ENCODE results near the gene PHACTR4. TPM values are rescaled to one million over a fixed set of nuclear protein-coding genes. Genes with fewer than 3 reads are reported as not detected.

The PHACTR4 gene
- total RNA-seq (2022; extraction: Qiagen RNA extraction) = 19.4 to 23.5 TPM (median 21.8 TPM) in 5 replicates

DNA sequence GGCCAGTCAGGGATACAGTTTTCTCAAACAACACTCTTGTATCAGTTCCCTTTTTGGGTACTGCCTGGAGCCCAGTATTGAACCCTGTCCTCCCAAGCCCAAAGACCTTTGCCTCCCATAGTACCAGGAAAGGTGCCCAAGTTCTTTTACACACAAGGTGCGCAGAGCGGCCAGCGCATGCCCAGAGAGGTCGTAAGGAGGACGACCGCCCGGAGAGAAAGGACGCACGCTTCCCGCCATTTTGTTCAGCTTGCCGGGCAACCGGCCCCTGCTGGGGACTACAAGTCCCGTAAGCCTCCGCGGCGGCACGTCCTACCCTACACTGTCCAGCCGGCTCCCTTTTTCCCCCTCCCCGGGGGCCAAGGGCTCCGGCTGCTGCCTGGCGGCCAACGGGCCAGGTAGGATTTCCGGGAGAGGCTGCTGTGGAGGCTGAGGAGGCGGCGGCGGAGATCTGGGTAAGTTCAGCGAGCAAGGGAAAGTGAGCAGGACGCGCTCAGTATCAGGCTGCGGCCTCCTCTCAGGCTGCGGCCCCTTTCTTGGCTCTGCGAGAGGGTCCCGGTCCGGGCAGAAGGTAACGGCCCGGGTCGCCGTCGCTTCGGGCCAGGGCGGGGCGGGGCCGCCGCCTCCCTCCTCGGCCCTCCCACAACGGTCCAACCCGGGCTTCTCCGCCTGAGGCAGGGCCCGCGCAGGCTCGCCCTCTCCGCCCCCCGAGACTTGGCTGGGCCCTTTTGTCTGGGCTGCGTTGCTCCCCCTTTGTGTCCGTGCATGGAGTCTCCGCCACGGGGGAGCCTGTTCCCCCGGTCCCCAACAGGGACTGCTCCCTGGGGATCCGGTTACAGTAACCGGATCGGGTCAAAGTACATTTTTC is at the start of gene PHACTR4:
Gene PHACTR4 (plus strand): TSS at position 370 of the 868 bp plus-strand sequence. CDS start 37,708 bp downstream, outside the sequence.

DNA sequence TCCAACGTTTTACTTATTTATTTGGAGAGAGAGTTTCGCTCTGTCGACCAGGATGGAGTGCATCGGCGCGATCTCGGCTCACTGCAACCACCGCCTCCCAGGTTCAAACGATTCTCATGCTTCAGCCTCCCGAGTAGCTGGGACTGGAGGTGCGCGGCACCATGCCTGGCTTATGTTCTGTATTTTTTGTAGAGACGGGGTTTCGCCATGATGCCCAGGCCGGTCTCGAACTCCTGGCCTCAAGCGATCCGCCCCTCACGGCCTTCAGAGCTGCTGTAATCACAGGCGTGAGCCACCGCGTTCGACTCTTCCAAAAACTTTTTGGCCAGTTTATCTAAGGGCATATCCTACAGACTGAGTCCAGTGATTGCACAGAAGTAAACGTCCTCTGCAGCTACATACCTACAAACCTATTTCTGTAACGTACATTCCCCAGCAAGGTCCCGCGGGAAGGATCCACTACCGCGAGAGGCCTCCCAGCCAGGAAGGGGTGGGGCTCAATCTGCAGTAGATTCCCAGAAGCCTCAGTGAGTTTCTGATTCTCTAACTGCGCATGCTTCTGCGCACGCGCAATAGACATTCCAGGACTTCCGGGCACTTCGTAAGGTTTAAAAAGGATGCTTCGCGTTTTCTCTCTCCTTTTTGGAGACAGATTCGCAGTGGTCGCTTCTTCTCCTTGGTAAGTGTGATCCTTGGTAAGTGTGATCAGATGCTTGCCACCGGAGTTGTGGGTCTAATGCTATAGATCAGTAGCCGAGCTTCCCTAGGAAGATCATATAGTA is 136.1 kb downstream of the PHACTR4 start, which contains the start of gene RCC1:
Gene RCC1 (plus strand): TSS at position 638 of the 782 bp plus-strand sequence. CDS start 23,824 bp downstream, outside the sequence.

Other genes starting within 250 kb of the PHACTR4 start
- gene PTAFR, start 193.1 kb upstream of the PHACTR4 start, total RNA-seq (2022; extraction: Qiagen RNA extraction) = 0.09 to 0.24 TPM (median 0.18 TPM) in 5 replicates
- 70.3 to 77.6 TPM (median 70.9 TPM) in 5 replicates for gene DNAJC8, start 136.7 kb upstream of the PHACTR4 start, total RNA-seq (2022; extraction: Qiagen RNA extraction)
- 161 to 173 TPM (median 165 TPM) in 5 replicates for gene ATP5IF1, start 133.6 kb upstream of the PHACTR4 start, total RNA-seq (2022; extraction: Qiagen RNA extraction)
- 6.2 to 8.8 TPM (median 8.3 TPM) in 5 replicates for gene SESN2, start 110.2 kb upstream of the PHACTR4 start, total RNA-seq (2022; extraction: Qiagen RNA extraction)
- 12.5 to 17.4 TPM (median 15.2 TPM) in 5 replicates for gene MED18, start 40.7 kb upstream of the PHACTR4 start, total RNA-seq (2022; extraction: Qiagen RNA extraction)
- 67.2 to 83.0 TPM (median 75.8 TPM) in 5 replicates for gene RCC1, start 136.3 kb downstream of the PHACTR4 start, total RNA-seq (2022; extraction: Qiagen RNA extraction)
- gene TRNAU1AP, start 183.3 kb downstream of the PHACTR4 start, total RNA-seq (2022; extraction: Qiagen RNA extraction) = 19.8 to 27.3 TPM (median 23.3 TPM) in 5 replicates
- gene RAB42, start 222.5 kb downstream of the PHACTR4 start, total RNA-seq (2022; extraction: Qiagen RNA extraction) = 2.9 to 3.5 TPM (median 3.1 TPM) in 5 replicates

Data from A549 treated with Mapracorat at 1 μM for 4 hours (cell line).